ENCODE results near the gene PTPRN2. TPM values are rescaled to one million over a fixed set of nuclear protein-coding genes. Genes with fewer than 3 reads are reported as not detected.

The PTPRN2 gene
- total and polyA plus RNA-seq, 9 of the 15 experiments (the other 6 are each of a cell fraction or from before 2014, with no cell fraction given), result not detected

GRCh38 chr7:157568106-157568769 lies 1019.4 kb downstream of the PTPRN2 start:
- H3K4me2 ChIP-seq (ENCODE audit: insufficient read depth, low read length), result no peak overlapping the region
- WGBS (ENCODE audit: insufficient coverage, low coverage, missing lambda C conversion rate), result 2% methylated on average over 25 of the region's 25 CpGs
- H3K4me3 ChIP-seq, result no peak overlapping the region
- ChIA-PET POLR2A (interaction anchor here (0.7 kb wide), 1 partner anchor 77 kb away, joined by 3 read pairs; no protein-coding TSS in a partner anchor), CTCF (ENCODE audit: low intra/inter-chr PET ratio) (no interaction called here)
- no peaks in the 10 kb centered on the region; the same call in 1 of the 2 replicates for H4K20me1 ChIP-seq (replicated peaks; ENCODE audit: control insufficient read depth, insufficient read depth, low read length)
- peaks cover 58 to 76% of the 10 kb centered on the region in 2 experiments for H3K27me3 ChIP-seq (ENCODE audit: control insufficient read depth in 2 of 2, insufficient read depth in 2 of 2, low read length in 2 of 2)
- H3K79me2 ChIP-seq (ENCODE audit: control insufficient read depth, insufficient read depth, low read length), result no peaks in the 10 kb centered on the region
- intact Hi-C loops (cut with micrococcal nuclease) (no loop called here), in situ Hi-C loops (cut with MboI) (no loop called here)
- FAIRE-seq (no peak), DNase-seq (ENCODE audit: extremely low read depth in 1 of 4, low spot score in 3 of 4) (no peak), ATAC-seq (no peak)
- H3K9me1 ChIP-seq (ENCODE audit: control insufficient read depth, insufficient read depth, low read length), result no peaks in the 10 kb centered on the region
- H3K27ac ChIP-seq (ENCODE audit: extremely low read depth, low read depth, low read length), result no peak overlapping the region
- no peak overlapping the region for H3K9ac ChIP-seq (ENCODE audit: insufficient read depth in 1 of 2, low read depth in 2 of 2, low read length in 2 of 2)
- H3K4me1 ChIP-seq (replicated peaks in 1 of 2; ENCODE audit: control insufficient read depth in 2 of 2, insufficient read depth in 2 of 2, low read length in 2 of 2), result no peaks in the 10 kb centered on the region
- H2AFZ ChIP-seq (ENCODE audit: low read depth, low read length), result no peak overlapping the region
- no TSS peak for BruUV-seq (replicated peaks)
- TF ChIP-seq HDAC1 (IDR thresholded peaks at IDR 0.05), result no peak
- peaks cover 2% of the 10 kb centered on the region; the same call in 1 of the 2 replicates for H3K9me3 ChIP-seq (replicated peaks; ENCODE audit: control insufficient read depth, insufficient read depth, low read depth, low read length)
- no peaks in the 10 kb centered on the region for H3K36me3 ChIP-seq (ENCODE audit: control insufficient read depth, insufficient read depth, low read length)

GRCh38 chr7:157567666-157568065 lies 1020.0 kb downstream of the PTPRN2 start:
- H3K27me3 ChIP-seq (ENCODE audit: control insufficient read depth in 2 of 2, insufficient read depth in 2 of 2, low read length in 2 of 2), result peaks cover 54 to 71% of the 10 kb centered on the region in 2 experiments
- 2% methylated on average over 10 of the region's 10 CpGs for WGBS (ENCODE audit: insufficient coverage, low coverage, missing lambda C conversion rate)
- intact Hi-C loops (cut with micrococcal nuclease), result no loop called here
- ATAC-seq, result no peak
- no peak overlapping the region for H3K4me3 ChIP-seq
- no peaks in the 10 kb centered on the region for H3K36me3 ChIP-seq (ENCODE audit: control insufficient read depth, insufficient read depth, low read length)
- no peaks in the 10 kb centered on the region; a peak in 1 of 5 replicates for H3K4me1 ChIP-seq (replicated peaks in 1 of 2; ENCODE audit: control insufficient read depth in 2 of 2, insufficient read depth in 2 of 2, low read length in 2 of 2)
- ChIA-PET POLR2A (interaction anchor here (0.7 kb wide), 1 partner anchor 78 kb away, joined by 3 read pairs; no protein-coding TSS in a partner anchor), CTCF (ENCODE audit: low intra/inter-chr PET ratio) (no interaction called here)
- DNase-seq (ENCODE audit: extremely low read depth in 1 of 4, low spot score in 3 of 4), result no peak
- no peaks in the 10 kb centered on the region for H3K9me1 ChIP-seq (ENCODE audit: control insufficient read depth, insufficient read depth, low read length)
- peaks cover 5% of the 10 kb centered on the region for H3K9me3 ChIP-seq (replicated peaks; ENCODE audit: control insufficient read depth, insufficient read depth, low read depth, low read length)
- H3K4me2 ChIP-seq (ENCODE audit: insufficient read depth, low read length), result no peak overlapping the region
- no peak overlapping the region for H3K9ac ChIP-seq (ENCODE audit: insufficient read depth in 1 of 2, low read depth in 2 of 2, low read length in 2 of 2)
- in situ Hi-C loops (cut with MboI), result no loop called here
- H3K79me2 ChIP-seq (ENCODE audit: control insufficient read depth, insufficient read depth, low read length), result no peaks in the 10 kb centered on the region
- no peak for FAIRE-seq
- no peak overlapping the region for H3K27ac ChIP-seq (ENCODE audit: extremely low read depth, low read depth, low read length)
- H4K20me1 ChIP-seq (replicated peaks; ENCODE audit: control insufficient read depth, insufficient read depth, low read length), result no peaks in the 10 kb centered on the region; the same call in 1 of the 2 replicates
- H2AFZ ChIP-seq (ENCODE audit: low read depth, low read length), result no peak overlapping the region
- BruUV-seq (replicated peaks), result no TSS peak
- TF ChIP-seq HCFC1 (IDR thresholded peaks at IDR 0.05; ENCODE audit: low read depth, low read length), result no peak
- no peak for TF ChIP-seq EWSR1 (IDR thresholded peaks at IDR 0.05; ENCODE audit: borderline replicate concordance, low read depth, partially characterized antibody)
- no peak for TF ChIP-seq CREB1 (IDR thresholded peaks at IDR 0.05)
- TF ChIP-seq CREB1 (CRISPR knock-in tag; IDR thresholded peaks at IDR 0.05), result no peak
- TF ChIP-seq ASH1L (IDR thresholded peaks at IDR 0.05; ENCODE audit: borderline replicate concordance, low read depth, partially characterized antibody), result no peak
- no peak for TF ChIP-seq ARHGAP35 (IDR thresholded peaks at IDR 0.05; ENCODE audit: partially characterized antibody)
- TF ChIP-seq ZFP1 (CRISPR knock-in tag; IDR thresholded peaks at IDR 0.05), result no peak
- TF ChIP-seq TGIF2 (CRISPR knock-in tag; IDR thresholded peaks at IDR 0.05), result no peak
- TF ChIP-seq HLTF (IDR thresholded peaks at IDR 0.05), result no peak
- no peak for TF ChIP-seq ELF2 (CRISPR knock-in tag; IDR thresholded peaks at IDR 0.05)
- no peak for TF ChIP-seq CHD2 (IDR thresholded peaks at IDR 0.05; ENCODE audit: low read depth, low read length)
- no peak for TF ChIP-seq KAT8 (IDR thresholded peaks at IDR 0.05; ENCODE audit: low read depth)
- no peak for TF ChIP-seq MLX (CRISPR knock-in tag; conservative IDR thresholded peaks at IDR 0.05)
- no peak for TF ChIP-seq POLR2AphosphoS5 (IDR thresholded peaks at IDR 0.05; ENCODE audit: control insufficient read depth, insufficient read depth, low read depth, low read length)
- no peak for TF ChIP-seq PYGO2 (tag; IDR thresholded peaks at IDR 0.05)
- no peak for TF ChIP-seq HNRNPUL1 (IDR thresholded peaks at IDR 0.05; ENCODE audit: low read length)
- no peak for TF ChIP-seq COPS2 (conservative IDR thresholded peaks at IDR 0.05)
- TF ChIP-seq ZSCAN29 (IDR thresholded peaks at IDR 0.05), result no peak
